Measurements from ENCODE around the gene MAP2.

MAP2 gene

GRCh38 chr2:209424199-209424701 lies 403 bp downstream of the MAP2 start:
- DNase-seq (ENCODE audit: low read depth), result no peak
- no peak for TF ChIP-seq CTCF (conservative IDR thresholded peaks at IDR 0.05; ENCODE audit: low read depth, low read length)

GRCh38 chr2:209424781-209425470 lies 1.1 kb downstream of the MAP2 start:
- no peak for TF ChIP-seq CTCF (conservative IDR thresholded peaks at IDR 0.05; ENCODE audit: low read depth, low read length)
- peak; percentile 28 for DNase-seq (ENCODE audit: low read depth)
- peak overlapping the region; percentile 72 for H3K4me3 ChIP-seq (ENCODE audit: low read depth, low read length)

More at GRCh38 chr2:209424199-209424701, 403 bp downstream of the MAP2 start:
- H3K4me3 ChIP-seq (ENCODE audit: low read depth, low read length), result peak overlapping the region; percentile 72

- peak; percentile 80 for DNase-seq (ENCODE audit: low read depth)
- TF ChIP-seq CTCF (conservative IDR thresholded peaks at IDR 0.05; ENCODE audit: low read depth, low read length), result peak; percentile 83
- peak overlapping the region; percentile 72 for H3K4me3 ChIP-seq (ENCODE audit: low read depth, low read length)
Measured at GRCh38 chr2:209425471-209426071, 1.7 kb downstream of the MAP2 start.

- peak; percentile 75 for DNase-seq (ENCODE audit: low read depth)
- no peak overlapping the region for H3K4me3 ChIP-seq (ENCODE audit: low read depth, low read length)
- TF ChIP-seq CTCF (conservative IDR thresholded peaks at IDR 0.05; ENCODE audit: low read depth, low read length), result no peak
Measured at GRCh38 chr2:209426432-209426831, 2.6 kb downstream of the MAP2 start.

GRCh38 chr2:209431701-209432100 lies 7.9 kb downstream of the MAP2 start:
- peak; percentile 25 for DNase-seq (ENCODE audit: low read depth)
- TF ChIP-seq CTCF (conservative IDR thresholded peaks at IDR 0.05; ENCODE audit: low read depth, low read length), result no peak
- no peak overlapping the region for H3K4me3 ChIP-seq (ENCODE audit: low read depth, low read length)

- no peak for TF ChIP-seq CTCF (conservative IDR thresholded peaks at IDR 0.05; ENCODE audit: low read depth, low read length)
- DNase-seq (ENCODE audit: low read depth), result peak; percentile 21
Measured at GRCh38 chr2:209441541-209441940, 17.7 kb downstream of the MAP2 start.

More at GRCh38 chr2:209441541-209441940, 17.7 kb downstream of the MAP2 start:
- no peak overlapping the region for H3K4me3 ChIP-seq (ENCODE audit: low read depth, low read length)
